Neuronal stem cell (in vitro differentiated cells): Measurements from ENCODE around the gene HRH1.

Source experiments
- DNase-seq: peaks from one replicate; pipeline ENCODE4 v3.0.0-alpha.2; 2013; ENCODE audit warnings: low spot score
- H2AFZ ChIP-seq: one replicate; pipeline ENCODE4 v1.6.1; 2013; ENCODE audit warnings: mild to moderate bottlenecking, low read length, inconsistent platforms
- H2AK5ac ChIP-seq: 2 replicates; pipeline ENCODE4 v1.6.1; 2013; ENCODE audit warnings: low read depth, mild to moderate bottlenecking, inconsistent platforms, low read length, moderate library complexity, mixed read lengths
- H2BK120ac ChIP-seq: 2 replicates; pipeline ENCODE4 v1.6.1; 2013; ENCODE audit warnings: low read depth, mild to moderate bottlenecking, inconsistent platforms, low read length, moderate library complexity, mixed read lengths
- H2BK12ac ChIP-seq: one replicate; pipeline ENCODE4 v1.6.1; 2013; ENCODE audit warnings: low read length, inconsistent platforms
- H2BK15ac ChIP-seq: 2 replicates; pipeline ENCODE4 v1.6.1; 2013; ENCODE audit warnings: mild to moderate bottlenecking, low read length, inconsistent platforms, mixed read lengths
- H2BK5ac ChIP-seq: one replicate; pipeline ENCODE4 v1.6.1; 2013; ENCODE audit warnings: inconsistent platforms, mild to moderate bottlenecking, low read length, moderate library complexity
- H3K14ac ChIP-seq: one replicate; pipeline ENCODE4 v1.6.1; 2013; ENCODE audit warnings: low read length, inconsistent platforms
- H3K18ac ChIP-seq: 2 replicates; pipeline ENCODE4 v1.6.1; 2013; ENCODE audit warnings: low read length, inconsistent platforms
- H3K23ac ChIP-seq: 2 replicates; pipeline ENCODE4 v1.6.1; 2013; ENCODE audit warnings: low read depth, mild to moderate bottlenecking, mixed read lengths, low read length, inconsistent platforms; ENCODE audit not compliant: poor library complexity
- H3K27ac ChIP-seq: replicated peaks from 3 replicates; pipeline ENCODE4 v1.5.1; 2013; ENCODE audit warnings: low read length, inconsistent platforms
- H3K27me3 ChIP-seq, 3 experiments: 2 replicates each; pipeline ENCODE4 v1.6.1; 2013; ENCODE audit warnings: low read length in 3 of 3, mild to moderate bottlenecking in 2 of 3, inconsistent platforms in 1 of 3, low read depth in 1 of 3, mixed read lengths in 1 of 3, moderate library complexity in 1 of 3; ENCODE audit not compliant: control insufficient read depth in 3 of 3, insufficient read depth in 3 of 3
- H3K36me3 ChIP-seq, 2 donors: replicated peaks in 1 of 2; 2 replicates each; pipeline ENCODE4 v1.6.1; 2013; ENCODE audit warnings: low read length in 2 of 2; ENCODE audit not compliant: control insufficient read depth in 2 of 2, insufficient read depth in 2 of 2
- H3K4ac ChIP-seq: 2 replicates; pipeline ENCODE4 v1.6.1; 2013; ENCODE audit warnings: inconsistent platforms, mild to moderate bottlenecking, low read length, moderate library complexity
- H3K4me1 ChIP-seq, 2 donors: 1 replicate in 1 of 2; 2 replicates in 1 of 2; pipeline ENCODE4 v1.6.1; 2013; ENCODE audit warnings: low read length in 2 of 2, low read depth in 1 of 2; ENCODE audit not compliant: control insufficient read depth in 2 of 2, insufficient read depth in 1 of 2
- H3K4me2 ChIP-seq: one replicate; pipeline ENCODE4 v1.6.1; 2013; ENCODE audit warnings: mild to moderate bottlenecking, low read length, inconsistent platforms; ENCODE audit not compliant: insufficient read depth, poor library complexity, severe bottlenecking
- H3K4me3 ChIP-seq, 2 donors: 2 replicates each; pipeline ENCODE4 v1.5.1; 2013; ENCODE audit warnings: low read length in 2 of 2, mild to moderate bottlenecking in 2 of 2, inconsistent platforms in 1 of 2, moderate library complexity in 1 of 2
- H3K79me1 ChIP-seq: one replicate; pipeline ENCODE4 v1.6.1; 2013; ENCODE audit warnings: low read depth, mild to moderate bottlenecking, inconsistent platforms, low read length, moderate library complexity
- H3K9ac ChIP-seq: one replicate; pipeline ENCODE4 v1.6.1; 2013; ENCODE audit warnings: mild to moderate bottlenecking, low read depth, low read length, inconsistent platforms; ENCODE audit not compliant: poor library complexity
- H3K9me3 ChIP-seq, 2 donors: replicated peaks in 1 of 2; 2 replicates each; pipeline versions ENCODE3 to v1.6.1; 2013; ENCODE audit warnings: low read length in 2 of 2, mild to moderate bottlenecking in 2 of 2, inconsistent platforms in 1 of 2, low read depth in 1 of 2, mixed read lengths in 1 of 2, moderate library complexity in 1 of 2; ENCODE audit not compliant: control insufficient read depth in 2 of 2, insufficient read depth in 1 of 2
- H4K8ac ChIP-seq: one replicate; pipeline ENCODE4 v1.6.1; 2013; ENCODE audit warnings: low read depth, mild to moderate bottlenecking, inconsistent platforms, low read length, moderate library complexity
- H4K91ac ChIP-seq: one replicate; pipeline ENCODE4 v1.6.1; 2013; ENCODE audit warnings: low read length, low read depth, mild to moderate bottlenecking, inconsistent platforms; ENCODE audit not compliant: poor library complexity
- WGBS, 2 donors: extraction: QIAGEN DNeasy Blood & Tissue Kit; methylation state at CpG; one replicate each; pipeline ENCODE4 v1.1.7; 2013; ENCODE audit warnings: missing lambda C conversion rate in 2 of 2, mixed read lengths in 1 of 2; ENCODE audit not compliant: insufficient read length in 2 of 2, insufficient replicate concordance in 1 of 2; ENCODE audit errors: extremely low coverage in 2 of 2; 5-methylcytosine and 5-hydroxymethylcytosine counted together

HRH1 gene

DNA sequence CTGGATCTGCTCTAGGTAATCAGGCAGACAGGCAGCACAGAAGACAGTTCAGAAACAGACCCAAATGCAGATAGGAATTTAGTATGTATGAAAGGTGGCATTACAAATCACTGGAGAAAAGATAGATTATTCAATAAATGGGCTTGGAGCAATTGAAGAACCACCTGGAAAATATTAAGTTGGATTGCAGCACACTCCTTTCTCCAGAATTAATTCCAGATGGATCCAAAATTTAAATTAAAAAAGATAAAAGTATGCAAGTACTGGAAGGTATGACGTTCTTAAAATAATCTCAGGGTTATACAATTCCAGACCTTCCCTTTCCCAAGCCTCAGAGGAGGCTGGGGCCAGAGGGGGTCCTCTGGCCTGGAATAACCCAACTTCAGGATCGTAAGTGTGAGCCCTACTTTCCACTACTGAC lies 32.5 kb downstream of the HRH1 start:
- Histone ChIP-seq H2AK5ac (no peak overlapping the region), H2AFZ (no peak overlapping the region), H3K27ac (no peak overlapping the region), H3K4me2 (no peak overlapping the region), H3K14ac (no peak overlapping the region), H3K4me3 (no peak overlapping the region), H2BK120ac (no peak overlapping the region), H3K79me1 (no peaks in the 10 kb centered on the region), H3K27me3 (no peaks in the 10 kb centered on the region), H3K36me3 (no peaks in the 10 kb centered on the region), H3K9ac (no peak overlapping the region), H3K23ac (no peak overlapping the region), H2BK12ac (no peak overlapping the region), H2BK5ac (no peak overlapping the region), H4K8ac (no peak overlapping the region), H3K18ac (no peak overlapping the region), H4K91ac (no peak overlapping the region), H3K4ac (no peak overlapping the region), H3K9me3 (no peaks in the 10 kb centered on the region), H2BK15ac (no peak overlapping the region), H3K4me1 (peaks cover 0 to 1% of the 10 kb centered on the region in 2 donors)
- no peak for DNase-seq
- WGBS, 2 donors, result no CpG with 5 or more reads among the region's 2 CpGs

DNA sequence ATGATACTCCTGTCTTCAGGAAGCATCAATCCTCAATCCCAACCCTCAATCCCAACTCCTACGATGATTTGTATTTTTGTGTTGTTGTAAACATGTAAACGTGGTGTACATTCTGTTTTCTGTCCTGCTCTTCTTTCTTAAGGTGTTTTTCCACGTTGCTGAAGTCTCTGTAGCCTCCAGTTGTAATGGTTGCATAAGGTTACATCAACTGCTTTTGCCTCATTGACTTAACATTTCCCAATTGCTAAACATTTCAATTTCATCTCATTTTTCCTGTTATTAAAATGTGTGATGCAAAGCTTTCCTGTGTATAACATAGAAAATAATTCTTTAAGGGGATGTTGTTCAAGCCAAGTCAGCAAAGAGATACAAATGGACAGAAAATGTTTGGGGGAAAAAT lies 33.4 kb downstream of the HRH1 start:
- Histone ChIP-seq H3K36me3 (no peaks in the 10 kb centered on the region), H3K14ac (no peak overlapping the region), H2AFZ (no peak overlapping the region), H3K23ac (no peak overlapping the region), H3K79me1 (no peaks in the 10 kb centered on the region), H3K4ac (no peak overlapping the region), H3K4me3 (no peak overlapping the region), H2AK5ac (no peak overlapping the region), H3K4me2 (no peak overlapping the region), H3K4me1 (peaks cover 0 to 1% of the 10 kb centered on the region in 2 donors), H3K27me3 (no peaks in the 10 kb centered on the region), H2BK120ac (no peak overlapping the region), H3K9ac (no peak overlapping the region), H3K27ac (no peak overlapping the region), H2BK5ac (no peak overlapping the region), H4K91ac (no peak overlapping the region), H2BK15ac (no peak overlapping the region), H3K9me3 (no peaks in the 10 kb centered on the region), H4K8ac (no peak overlapping the region), H3K18ac (no peak overlapping the region), H2BK12ac (no peak overlapping the region)
- WGBS, 2 donors, result no CpG with 5 or more reads among the region's 3 CpGs
- DNase-seq, result no peak

- H3K9me3 ChIP-seq, result no peaks in the 10 kb centered on the region
- no peak overlapping the region for H3K14ac ChIP-seq
- no peak overlapping the region for H4K8ac ChIP-seq
- no peak overlapping the region for H3K27ac ChIP-seq
- H2BK5ac ChIP-seq, result no peak overlapping the region
- H3K4ac ChIP-seq, result no peak overlapping the region
- H3K9ac ChIP-seq, result no peak overlapping the region
- no CpG with 5 or more reads among the region's 6 CpGs for WGBS, 2 donors
- no peak for DNase-seq
- H3K18ac ChIP-seq, result no peak overlapping the region
- no peaks in the 10 kb centered on the region for H3K36me3 ChIP-seq
- no peak overlapping the region for H3K23ac ChIP-seq
- H3K27me3 ChIP-seq, result no peaks in the 10 kb centered on the region
- peaks cover 0 to 1% of the 10 kb centered on the region in 2 donors for H3K4me1 ChIP-seq
- no peaks in the 10 kb centered on the region for H3K79me1 ChIP-seq
- H2AFZ ChIP-seq, result no peak overlapping the region
- H4K91ac ChIP-seq, result no peak overlapping the region
- H2AK5ac ChIP-seq, result no peak overlapping the region
- no peak overlapping the region for H3K4me3 ChIP-seq
- no peak overlapping the region for H2BK120ac ChIP-seq
- H3K4me2 ChIP-seq, result no peak overlapping the region
- no peak overlapping the region for H2BK12ac ChIP-seq
- H2BK15ac ChIP-seq, result no peak overlapping the region
Observed at GRCh38 chr3:11188231-11188630, 33.9 kb downstream of the HRH1 start.

- H3K27ac ChIP-seq, result no peak overlapping the region
- peaks cover 3 to 8% of the 10 kb centered on the region in 2 donors for H3K4me1 ChIP-seq
- no peak overlapping the region for H3K4me2 ChIP-seq
- H3K36me3 ChIP-seq, result no peaks in the 10 kb centered on the region
- no peak overlapping the region for H2AK5ac ChIP-seq
- no peak overlapping the region for H3K14ac ChIP-seq
- H4K91ac ChIP-seq, result no peak overlapping the region
- H3K27me3 ChIP-seq, result no peaks in the 10 kb centered on the region
- H2BK5ac ChIP-seq, result no peak overlapping the region
- DNase-seq, result no peak
- H2BK120ac ChIP-seq, result no peak overlapping the region
- no peak overlapping the region for H3K23ac ChIP-seq
- no peak overlapping the region for H3K4ac ChIP-seq
- H3K18ac ChIP-seq, result no peak overlapping the region
- no peak overlapping the region for H3K9ac ChIP-seq
- WGBS, 2 donors, result no CpG with 5 or more reads among the region's 5 CpGs
- no peak overlapping the region for H2BK12ac ChIP-seq
- H4K8ac ChIP-seq, result no peak overlapping the region
- no peaks in the 10 kb centered on the region for H3K9me3 ChIP-seq
- no peaks in the 10 kb centered on the region for H3K79me1 ChIP-seq
- H2BK15ac ChIP-seq, result peak overlapping the region; percentile 1
- H2AFZ ChIP-seq, result no peak overlapping the region
- no peak overlapping the region for H3K4me3 ChIP-seq
Observed at GRCh38 chr3:11195201-11195600, 40.9 kb downstream of the HRH1 start.
